Gastroesophageal sphincter (tissue), 4 donors: Measurements from ENCODE around the gene HNRNPDL. TPM values are rescaled to one million over a fixed set of nuclear protein-coding genes. Genes with fewer than 3 reads are reported as not detected.

Experiments used
- ATAC-seq: fragments of 150-250 bp; one replicate; pipeline ENCODE4 v1.9.1; 2016; ENCODE audit warnings: mild to moderate bottlenecking, moderate library complexity
- H3K27ac ChIP-seq, 4 donors: fragments of 200-600 bp; sonication (generic) in 3 of 4; 1 replicate in 3 of 4; 2 replicates in 1 of 4; pipeline ENCODE4 v1.5.1; 2016 to 2019
- H3K27me3 ChIP-seq: fragments of 200-600 bp; sonication (generic); one replicate; pipeline ENCODE4 v1.5.1; 2019
- H3K36me3 ChIP-seq, 2 donors: fragments of 200-600 bp; sonication (generic); one replicate each; pipeline ENCODE4 v1.5.1; 2019; ENCODE audit warnings: control low read depth in 1 of 2
- H3K4me1 ChIP-seq, 3 donors: fragments of 200-600 bp; sonication (generic); 1 replicate in 2 of 3; 2 replicates in 1 of 3; pipeline ENCODE4 v1.5.1; 2016 to 2019; ENCODE audit warnings: control low read depth in 2 of 3
- H3K4me3 ChIP-seq, 2 donors: fragments of 200-600 bp; sonication (generic); one replicate each; pipeline ENCODE4 v1.5.1; 2019; ENCODE audit warnings: mild to moderate bottlenecking in 1 of 2, moderate library complexity in 1 of 2
- H3K9me3 ChIP-seq, 3 donors: fragments of 200-600 bp; sonication (generic); one replicate each; pipeline ENCODE4 v1.5.1; 2017 to 2019; ENCODE audit warnings: control low read depth in 2 of 3
- CTCF ChIP-seq, 4 experiments: fragments of 200-600 bp in 2 of 4; fragments of 450-650 bp in 2 of 4; sonication (generic) in 1 of 4; IDR thresholded peaks; one replicate each; pipeline ENCODE4 v1.5.1; 2017 to 2019; ENCODE audit warnings: antibody characterized with exemption in 4 of 4, mild to moderate bottlenecking in 2 of 4, moderate library complexity in 2 of 4
- EP300 ChIP-seq: sonication (generic); formaldehyde crosslinking; IDR thresholded peaks from one replicate; pipeline ENCODE4 v1.6.1; 2017; ENCODE audit warnings: antibody characterized with exemption, mild to moderate bottlenecking
- POLR2A ChIP-seq, 2 donors: fragments of 450-650 bp; IDR thresholded peaks; one replicate each; pipeline ENCODE4 v1.6.1; 2017; ENCODE audit warnings: antibody characterized with exemption in 2 of 2, mild to moderate bottlenecking in 2 of 2, moderate library complexity in 1 of 2
- POLR2AphosphoS5 ChIP-seq: sonication (generic); formaldehyde crosslinking; IDR thresholded peaks from one replicate; pipeline ENCODE4 v1.6.1; 2017; ENCODE audit warnings: antibody characterized with exemption
- WGBS, 2 donors: methylation state at CpG; one replicate each; pipeline ENCODE4 v1.1.5; 2018; ENCODE audit warnings: low coverage in 1 of 2; 5-methylcytosine and 5-hydroxymethylcytosine counted together
- total RNA-seq, 4 donors: library from RNA; depleted of rRNA; stranded (reverse); fragments of >200 nt; gene quantifications; one replicate each; pipeline ENCODE4 v1.1.0, GENCODE V29; 2016

Gene HNRNPDL
- total RNA-seq, 4 donors from 2014 or later = 140 to 226 (median 195) TPM

GRCh38 chr4:82439088-82439487 is 8.8 kb upstream of the HNRNPDL start:
- Histone ChIP-seq H3K4me3 (no peak overlapping the region), H3K27ac (no peak overlapping the region), H3K4me1 (peaks cover 0 to 2% (median 0%) of the 10 kb centered on the region in 3 donors), H3K9me3 (no peaks in the 10 kb centered on the region), H3K27me3 (no peaks in the 10 kb centered on the region), H3K36me3 (peaks cover 0 to 7% of the 10 kb centered on the region in 2 donors)
- 100% methylated on average over 1 to 2 of the region's 2 CpGs for WGBS, 2 donors
- ATAC-seq = no peak
- no peak for TF ChIP-seq POLR2A (IDR thresholded peaks at IDR 0.05)
- TF ChIP-seq EP300 = no peak
- TF ChIP-seq POLR2AphosphoS5 = no peak
- no peak for TF ChIP-seq CTCF (IDR thresholded peaks at IDR 0.05)

- H3K4me3 ChIP-seq = no peak overlapping the region
- no peak overlapping the region for H3K27ac ChIP-seq
- no peaks in the 10 kb centered on the region for H3K9me3 ChIP-seq
- peaks cover 0 to 7% of the 10 kb centered on the region in 2 donors for H3K36me3 ChIP-seq
- H3K4me1 ChIP-seq = peaks cover 0 to 4% (median 2%) of the 10 kb centered on the region in 3 donors
- ATAC-seq = no peak
- 85 to 96% methylated on average over 3 to 4 of the region's 4 CpGs for WGBS, 2 donors
- TF ChIP-seq POLR2A (IDR thresholded peaks at IDR 0.05) (no peak), POLR2AphosphoS5 (no peak), EP300 (no peak), CTCF (IDR thresholded peaks at IDR 0.05) (no peak)
- no peaks in the 10 kb centered on the region for H3K27me3 ChIP-seq
These were observed 7.2 kb upstream of the HNRNPDL start for GRCh38 chr4:82437285-82438005.

- peaks cover 0 to 7% of the 10 kb centered on the region in 2 donors for H3K36me3 ChIP-seq
- peaks cover 0 to 11% (median 2%) of the 10 kb centered on the region in 3 donors for H3K4me1 ChIP-seq
- no peak for TF ChIP-seq CTCF (IDR thresholded peaks at IDR 0.05)
- no peak for TF ChIP-seq POLR2AphosphoS5
- no peak for TF ChIP-seq EP300
- TF ChIP-seq POLR2A (IDR thresholded peaks at IDR 0.05) = no peak
- no peak overlapping the region for H3K27ac ChIP-seq
- no peaks in the 10 kb centered on the region for H3K27me3 ChIP-seq
- WGBS, 2 donors = 90 to 100% methylated on average over 4 of the region's 4 CpGs
- no peaks in the 10 kb centered on the region for H3K9me3 ChIP-seq
- H3K4me3 ChIP-seq = no peak overlapping the region
- ATAC-seq = no peak
These were observed 6.5 kb upstream of the HNRNPDL start for GRCh38 chr4:82436780-82437179.

GRCh38 chr4:82436130-82436529 is 5.9 kb upstream of the HNRNPDL start:
- Histone ChIP-seq H3K4me3 (no peak overlapping the region), H3K27me3 (no peaks in the 10 kb centered on the region), H3K27ac (no peak overlapping the region), H3K9me3 (no peaks in the 10 kb centered on the region), H3K4me1 (peaks cover 0 to 17% (median 2%) of the 10 kb centered on the region in 3 donors), H3K36me3 (peaks cover 0 to 7% of the 10 kb centered on the region in 2 donors)
- 83 to 95% methylated on average over 2 to 4 of the region's 5 CpGs for WGBS, 2 donors
- ATAC-seq = no peak
- TF ChIP-seq POLR2A (IDR thresholded peaks at IDR 0.05) = no peak
- TF ChIP-seq CTCF (IDR thresholded peaks at IDR 0.05) = no peak
- no peak for TF ChIP-seq POLR2AphosphoS5
- no peak for TF ChIP-seq EP300

- no peak overlapping the region for H3K4me3 ChIP-seq
- TF ChIP-seq CTCF (IDR thresholded peaks at IDR 0.05) = no peak
- no peak for TF ChIP-seq POLR2A (IDR thresholded peaks at IDR 0.05)
- no peak for TF ChIP-seq POLR2AphosphoS5
These were observed 4.7 kb upstream of the HNRNPDL start for GRCh38 chr4:82434949-82435348.

More at GRCh38 chr4:82434949-82435348, 4.7 kb upstream of the HNRNPDL start:
- Histone ChIP-seq H3K27ac (no peak overlapping the region), H3K27me3 (no peaks in the 10 kb centered on the region), H3K4me1 (peaks cover 0 to 19% (median 2%) of the 10 kb centered on the region in 3 donors), H3K9me3 (no peaks in the 10 kb centered on the region), H3K36me3 (peaks cover 0 to 7% of the 10 kb centered on the region in 2 donors)
- ATAC-seq = no peak
- WGBS, 2 donors = 96 to 99% methylated on average over 4 to 7 of the region's 7 CpGs
